K562 (cell line): ENCODE data around the gene ATXN1. TPM values are rescaled to one million over a fixed set of nuclear protein-coding genes. Genes with fewer than 3 reads are reported as not detected.

Experiments
- ATAC-seq: fragments of 200-7000 bp; cut with Tn5 transposase; 3 replicates; pipeline ENCODE4 v1.9.1; 2020; ENCODE audit warnings: moderate library complexity
- BruUV-seq: library from RNA; stranded (reverse); fragments of 400-500 nt; replicated peaks from 2 replicates; lab custom pipeline; 2021; lab: Mats Ljungman, UMichigan
- CTCF ChIA-PET: fragments of 300-600 bp; formaldehyde crosslinking; extraction: SDS; loops from one replicate; lab custom pipeline; 2021; ENCODE audit warnings: low intra/inter-chr PET ratio; lab: Yijun Ruan, JAX
- POLR2A ChIA-PET: fragments of 300-600, 350-650 bp; sonication (Branson Sonifier 250); formaldehyde crosslinking; extraction: SDS; loops from one replicate; lab custom pipeline; 2021; ENCODE audit warnings: antibody characterized with exemption, inconsistent platforms; lab: Yijun Ruan, JAX
- DNase-seq, 4 experiments: peaks; one replicate each; pipeline versions ENCODE4 v3.0.0 to v3.0.0-alpha.2; 2011 to 2018; ENCODE audit warnings: low spot score in 3 of 4, mixed read lengths in 3 of 4; ENCODE audit errors: extremely low read depth in 1 of 4
- FAIRE-seq: peaks from 2 replicates; lab custom pipeline; 2011; peaks lifted over from hg19 to GRCh38; lab: Jason Lieb, UNC
- H2AFZ ChIP-seq: 2 replicates; pipeline ENCODE4 v1.6.0; 2011; ENCODE audit warnings: low read depth, low read length, control low read depth, inconsistent platforms
- H3K27ac ChIP-seq: fragments of 200-600 bp; 3 replicates; pipeline ENCODE4 v1.8.0; 2011; ENCODE audit warnings: low read depth, mild to moderate bottlenecking, control low read depth, inconsistent platforms, low read length, moderate library complexity, mixed read lengths; ENCODE audit errors: extremely low read depth
- H3K27me3 ChIP-seq, 2 experiments: fragments of 300-600 bp in 1 of 2; 2 replicates in 1 of 2; 3 replicates in 1 of 2; pipeline versions ENCODE4 v1.6.0 to v1.8.0; 2011; ENCODE audit warnings: inconsistent platforms in 2 of 2, low read length in 2 of 2, mild to moderate bottlenecking in 1 of 2, mixed read lengths in 1 of 2, moderate library complexity in 1 of 2; ENCODE audit not compliant: control insufficient read depth in 2 of 2, insufficient read depth in 2 of 2
- H3K36me3 ChIP-seq: fragments of 300-600 bp; 3 replicates; pipeline ENCODE4 v1.8.0; 2011; ENCODE audit warnings: mild to moderate bottlenecking, low read length, inconsistent platforms; ENCODE audit not compliant: control insufficient read depth, insufficient read depth
- H3K4me1 ChIP-seq, 2 experiments: fragments of 200-600 bp in 1 of 2; replicated peaks in 1 of 2; 2 replicates in 1 of 2; 3 replicates in 1 of 2; pipeline versions ENCODE4 v1.5.1 to v1.8.0; 2011; ENCODE audit warnings: inconsistent platforms in 2 of 2, low read length in 2 of 2, mild to moderate bottlenecking in 1 of 2, mixed read lengths in 1 of 2, moderate library complexity in 1 of 2; ENCODE audit not compliant: control insufficient read depth in 2 of 2, insufficient read depth in 2 of 2
- H3K4me2 ChIP-seq: 2 replicates; pipeline ENCODE4 v1.6.1; 2011; ENCODE audit warnings: low read length, control low read depth, inconsistent platforms, mixed read lengths; ENCODE audit not compliant: insufficient read depth
- H3K4me3 ChIP-seq: fragments of 200-600 bp; sonication (generic), shearing (Covaris generic); 2 replicates; pipeline ENCODE4 v1.5.1; 2016; ENCODE audit warnings: control low read depth, inconsistent platforms
- H3K79me2 ChIP-seq: fragments of 200-600 bp; 3 replicates; pipeline ENCODE4 v1.8.0; 2011; ENCODE audit warnings: low read length, inconsistent platforms; ENCODE audit not compliant: control insufficient read depth, insufficient read depth
- H3K9ac ChIP-seq, 2 experiments: 2 replicates each; pipeline versions ENCODE4 v1.6.0 to v1.6.1; 2011; ENCODE audit warnings: low read depth in 2 of 2, low read length in 2 of 2, control low read depth in 1 of 2, inconsistent platforms in 1 of 2, mild to moderate bottlenecking in 1 of 2, mixed read lengths in 1 of 2; ENCODE audit not compliant: insufficient read depth in 1 of 2
- H3K9me1 ChIP-seq: one replicate; pipeline ENCODE4 v1.6.0; 2011; ENCODE audit warnings: inconsistent platforms, mild to moderate bottlenecking, low read length, moderate library complexity; ENCODE audit not compliant: control insufficient read depth, insufficient read depth
- H3K9me3 ChIP-seq: replicated peaks from 2 replicates; pipeline ENCODE4 v1.5.1; 2011; ENCODE audit warnings: low read depth, low read length, inconsistent platforms; ENCODE audit not compliant: control insufficient read depth, insufficient read depth
- H4K20me1 ChIP-seq: replicated peaks from 2 replicates; pipeline ENCODE4 v1.6.1; 2011; ENCODE audit warnings: low read length, inconsistent platforms, mixed read lengths; ENCODE audit not compliant: control insufficient read depth, insufficient read depth
- NR2C1 ChIP-seq, 2 experiments: fragments of 450-650 bp; IDR thresholded peaks; 2 replicates each; pipeline ENCODE4 v1.6.1; 2017; ENCODE audit warnings: mild to moderate bottlenecking in 2 of 2, antibody characterized with exemption in 1 of 2, inconsistent platforms in 1 of 2, missing compliant biosample characterization in 1 of 2, missing genetic modification characterization in 1 of 2
- POLR2B ChIP-seq: fragments of 450-650 bp; IDR thresholded peaks from 2 replicates; pipeline ENCODE4 v1.6.1; 2018; ENCODE audit warnings: low read depth; ENCODE audit not compliant: partially characterized antibody
- STAT5B ChIP-seq: fragments of 250-450 bp; sonication (Bioruptor Pico); IDR thresholded peaks from 2 replicates; pipeline ENCODE4 v1.8.0; 2021; ENCODE audit warnings: mild to moderate bottlenecking, inconsistent platforms
- ZNF134 ChIP-seq: fragments of 250-450 bp; sonication (Bioruptor Pico); conservative IDR thresholded peaks from 2 replicates; pipeline ENCODE4 v1.4.0; 2020
- ZNF584 ChIP-seq: fragments of 200-800 bp; sonication (Bioruptor generic); IDR thresholded peaks from 2 replicates; pipeline ENCODE4 v1.6.1; 2016; ENCODE audit warnings: low read depth, mild to moderate bottlenecking, missing genetic modification characterization, missing compliant biosample characterization
- WGBS: fragments of 100-300 bp; shearing (Covaris generic); methylation state at CpG from one replicate; pipeline ENCODE4 v1.1.6; 2016; ENCODE audit warnings: low coverage, mixed read lengths; ENCODE audit not compliant: insufficient coverage; ENCODE audit errors: missing lambda C conversion rate; 5-methylcytosine and 5-hydroxymethylcytosine counted together
- in situ Hi-C: fragments of 300-500 bp; cut with MboI; formaldehyde crosslinking; loops from 4 replicates; pipeline ENCODE4 v1.15.0; 2018; ENCODE audit warnings: inconsistent platforms, mixed read lengths
- intact Hi-C: fragments of 100-400 bp; cut with micrococcal nuclease; formaldehyde crosslinking; loops from 2 replicates; pipeline ENCODE4 v1.14.2; 2022
- polyA plus RNA-seq, 8 experiments: library from polyadenylated mRNA; depleted of rRNA in 4 of 8; stranded (reverse) in 5 of 8; unstranded in 3 of 8; fragments of >200 nt; fragmentation: Nextera tagmentation in 2 of 8; fragmentation: Illumina TruSeq in 1 of 8; extraction: Ambion mirVana in 2 of 8; extraction: Trizol in 1 of 8; gene quantifications; 2 replicates each; pipeline versions ENCODE4 v1.2.1 to v1.2.3, GENCODE V29; 2011 to 2014; ENCODE audit warnings: inconsistent platforms in 1 of 8, missing spikeins in 1 of 8
- total RNA-seq, 7 experiments: library from RNA; depleted of rRNA in 6 of 7; stranded (reverse); fragments of >200 nt in 6 of 7; fragmentation: Illumina TruSeq in 2 of 7; extraction: Trizol in 2 of 7; gene quantifications; 2 replicates each; pipeline versions ENCODE4 v1.2.1 to v1.2.3, GENCODE V29; 2011 to 2021; ENCODE audit warnings: low replicate concordance in 1 of 7
- TF ChIP-seq, protein P1 (sequence below): fragments of 200-600 bp; sonication (generic); IDR thresholded peaks from one replicate; pipeline ENCODE4 v1.6.1; 2012; ENCODE audit warnings: mild to moderate bottlenecking, low read depth, low read length, inconsistent platforms

The ATXN1 gene
- total and polyA plus RNA-seq, 9 of the 15 experiments (the other 6 are each of a cell fraction or from before 2014, with no cell fraction given) = under 0.01 to 1.2 (median 0.58) TPM

DNA sequence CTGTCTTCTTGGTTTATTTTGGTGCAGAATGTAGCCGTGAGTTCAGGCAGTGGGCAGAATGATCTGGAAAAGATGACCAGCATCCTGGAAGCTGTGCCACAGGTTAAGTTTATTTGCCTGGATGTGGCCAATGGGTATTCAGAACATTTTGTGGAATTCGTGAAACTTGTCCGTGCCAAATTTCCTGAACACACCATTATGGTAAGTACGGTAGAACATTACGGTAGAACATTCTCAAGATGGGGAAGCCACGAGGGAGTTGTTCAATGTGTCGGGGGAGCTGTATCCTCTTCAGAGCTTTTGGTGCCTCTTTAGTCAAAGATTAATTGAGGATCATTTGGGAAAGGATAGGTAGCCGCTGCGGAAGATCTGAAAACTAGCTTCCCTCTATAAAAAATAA lies 506.7 kb downstream of the ATXN1 start:
- no peak overlapping the region for H3K4me3 ChIP-seq
- no peak overlapping the region for H3K27ac ChIP-seq
- ChIA-PET POLR2A (interaction anchor here (7.6 kb wide), 1 partner anchor 12 kb away, joined by 97 read pairs; no protein-coding TSS in a partner anchor), CTCF (no interaction called here)
- H3K27me3 ChIP-seq = no peaks in the 10 kb centered on the region
- H3K4me2 ChIP-seq = no peak overlapping the region
- WGBS = 94% methylated on average over 9 of the region's 9 CpGs
- peaks cover 86% of the 10 kb centered on the region for H3K36me3 ChIP-seq
- FAIRE-seq = no peak
- no TSS peak for BruUV-seq
- in situ Hi-C loops (no loop called here), intact Hi-C loops (no loop called here)
- H3K9ac ChIP-seq = no peak overlapping the region
- no peaks in the 10 kb centered on the region for H3K9me3 ChIP-seq
- H4K20me1 ChIP-seq = 0 out of 2 replicates have a peak, but pooled peaks cover 3% of the 10 kb centered on the region
- no peak for ATAC-seq
- DNase-seq = no peak
- peaks cover 5 to 21% of the 10 kb centered on the region in 2 experiments; a peak in 4 of 5 replicates for H3K4me1 ChIP-seq
- H3K9me1 ChIP-seq = no peaks in the 10 kb centered on the region
- no peak overlapping the region for H2AFZ ChIP-seq
- no peaks in the 10 kb centered on the region for H3K79me2 ChIP-seq
- TF ChIP-seq NR2C1 (IDR thresholded peaks at IDR 0.05) (no peak), NR2C1 (tag; IDR thresholded peaks at IDR 0.05) (no peak), STAT5B (no peak), POLR2B (no peak), ZNF134 (CRISPR knock-in tag) (no peak), ZNF584 (CRISPR knock-in tag) (no peak)
- TF ChIP-seq, protein P1, sequence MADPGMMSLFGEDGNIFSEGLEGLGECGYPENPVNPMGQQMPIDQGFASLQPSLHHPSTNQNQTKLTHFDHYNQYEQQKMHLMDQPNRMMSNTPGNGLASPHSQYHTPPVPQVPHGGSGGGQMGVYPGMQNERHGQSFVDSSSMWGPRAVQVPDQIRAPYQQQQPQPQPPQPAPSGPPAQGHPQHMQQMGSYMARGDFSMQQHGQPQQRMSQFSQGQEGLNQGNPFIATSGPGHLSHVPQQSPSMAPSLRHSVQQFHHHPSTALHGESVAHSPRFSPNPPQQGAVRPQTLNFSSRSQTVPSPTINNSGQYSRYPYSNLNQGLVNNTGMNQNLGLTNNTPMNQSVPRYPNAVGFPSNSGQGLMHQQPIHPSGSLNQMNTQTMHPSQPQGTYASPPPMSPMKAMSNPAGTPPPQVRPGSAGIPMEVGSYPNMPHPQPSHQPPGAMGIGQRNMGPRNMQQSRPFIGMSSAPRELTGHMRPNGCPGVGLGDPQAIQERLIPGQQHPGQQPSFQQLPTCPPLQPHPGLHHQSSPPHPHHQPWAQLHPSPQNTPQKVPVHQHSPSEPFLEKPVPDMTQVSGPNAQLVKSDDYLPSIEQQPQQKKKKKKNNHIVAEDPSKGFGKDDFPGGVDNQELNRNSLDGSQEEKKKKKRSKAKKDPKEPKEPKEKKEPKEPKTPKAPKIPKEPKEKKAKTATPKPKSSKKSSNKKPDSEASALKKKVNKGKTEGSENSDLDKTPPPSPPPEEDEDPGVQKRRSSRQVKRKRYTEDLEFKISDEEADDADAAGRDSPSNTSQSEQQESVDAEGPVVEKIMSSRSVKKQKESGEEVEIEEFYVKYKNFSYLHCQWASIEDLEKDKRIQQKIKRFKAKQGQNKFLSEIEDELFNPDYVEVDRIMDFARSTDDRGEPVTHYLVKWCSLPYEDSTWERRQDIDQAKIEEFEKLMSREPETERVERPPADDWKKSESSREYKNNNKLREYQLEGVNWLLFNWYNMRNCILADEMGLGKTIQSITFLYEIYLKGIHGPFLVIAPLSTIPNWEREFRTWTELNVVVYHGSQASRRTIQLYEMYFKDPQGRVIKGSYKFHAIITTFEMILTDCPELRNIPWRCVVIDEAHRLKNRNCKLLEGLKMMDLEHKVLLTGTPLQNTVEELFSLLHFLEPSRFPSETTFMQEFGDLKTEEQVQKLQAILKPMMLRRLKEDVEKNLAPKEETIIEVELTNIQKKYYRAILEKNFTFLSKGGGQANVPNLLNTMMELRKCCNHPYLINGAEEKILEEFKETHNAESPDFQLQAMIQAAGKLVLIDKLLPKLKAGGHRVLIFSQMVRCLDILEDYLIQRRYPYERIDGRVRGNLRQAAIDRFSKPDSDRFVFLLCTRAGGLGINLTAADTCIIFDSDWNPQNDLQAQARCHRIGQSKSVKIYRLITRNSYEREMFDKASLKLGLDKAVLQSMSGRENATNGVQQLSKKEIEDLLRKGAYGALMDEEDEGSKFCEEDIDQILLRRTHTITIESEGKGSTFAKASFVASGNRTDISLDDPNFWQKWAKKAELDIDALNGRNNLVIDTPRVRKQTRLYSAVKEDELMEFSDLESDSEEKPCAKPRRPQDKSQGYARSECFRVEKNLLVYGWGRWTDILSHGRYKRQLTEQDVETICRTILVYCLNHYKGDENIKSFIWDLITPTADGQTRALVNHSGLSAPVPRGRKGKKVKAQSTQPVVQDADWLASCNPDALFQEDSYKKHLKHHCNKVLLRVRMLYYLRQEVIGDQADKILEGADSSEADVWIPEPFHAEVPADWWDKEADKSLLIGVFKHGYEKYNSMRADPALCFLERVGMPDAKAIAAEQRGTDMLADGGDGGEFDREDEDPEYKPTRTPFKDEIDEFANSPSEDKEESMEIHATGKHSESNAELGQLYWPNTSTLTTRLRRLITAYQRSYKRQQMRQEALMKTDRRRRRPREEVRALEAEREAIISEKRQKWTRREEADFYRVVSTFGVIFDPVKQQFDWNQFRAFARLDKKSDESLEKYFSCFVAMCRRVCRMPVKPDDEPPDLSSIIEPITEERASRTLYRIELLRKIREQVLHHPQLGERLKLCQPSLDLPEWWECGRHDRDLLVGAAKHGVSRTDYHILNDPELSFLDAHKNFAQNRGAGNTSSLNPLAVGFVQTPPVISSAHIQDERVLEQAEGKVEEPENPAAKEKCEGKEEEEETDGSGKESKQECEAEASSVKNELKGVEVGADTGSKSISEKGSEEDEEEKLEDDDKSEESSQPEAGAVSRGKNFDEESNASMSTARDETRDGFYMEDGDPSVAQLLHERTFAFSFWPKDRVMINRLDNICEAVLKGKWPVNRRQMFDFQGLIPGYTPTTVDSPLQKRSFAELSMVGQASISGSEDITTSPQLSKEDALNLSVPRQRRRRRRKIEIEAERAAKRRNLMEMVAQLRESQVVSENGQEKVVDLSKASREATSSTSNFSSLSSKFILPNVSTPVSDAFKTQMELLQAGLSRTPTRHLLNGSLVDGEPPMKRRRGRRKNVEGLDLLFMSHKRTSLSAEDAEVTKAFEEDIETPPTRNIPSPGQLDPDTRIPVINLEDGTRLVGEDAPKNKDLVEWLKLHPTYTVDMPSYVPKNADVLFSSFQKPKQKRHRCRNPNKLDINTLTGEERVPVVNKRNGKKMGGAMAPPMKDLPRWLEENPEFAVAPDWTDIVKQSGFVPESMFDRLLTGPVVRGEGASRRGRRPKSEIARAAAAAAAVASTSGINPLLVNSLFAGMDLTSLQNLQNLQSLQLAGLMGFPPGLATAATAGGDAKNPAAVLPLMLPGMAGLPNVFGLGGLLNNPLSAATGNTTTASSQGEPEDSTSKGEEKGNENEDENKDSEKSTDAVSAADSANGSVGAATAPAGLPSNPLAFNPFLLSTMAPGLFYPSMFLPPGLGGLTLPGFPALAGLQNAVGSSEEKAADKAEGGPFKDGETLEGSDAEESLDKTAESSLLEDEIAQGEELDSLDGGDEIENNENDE = peak; percentile 89
